Right forelimb (tissue), 1 donor: ENCODE data around the gene ZFPL1.

ENCODE experiments used
- DNase-seq: peaks from one replicate; pipeline ENCODE4 v3.0.0-alpha.2; 2018

Gene ZFPL1

DNA sequence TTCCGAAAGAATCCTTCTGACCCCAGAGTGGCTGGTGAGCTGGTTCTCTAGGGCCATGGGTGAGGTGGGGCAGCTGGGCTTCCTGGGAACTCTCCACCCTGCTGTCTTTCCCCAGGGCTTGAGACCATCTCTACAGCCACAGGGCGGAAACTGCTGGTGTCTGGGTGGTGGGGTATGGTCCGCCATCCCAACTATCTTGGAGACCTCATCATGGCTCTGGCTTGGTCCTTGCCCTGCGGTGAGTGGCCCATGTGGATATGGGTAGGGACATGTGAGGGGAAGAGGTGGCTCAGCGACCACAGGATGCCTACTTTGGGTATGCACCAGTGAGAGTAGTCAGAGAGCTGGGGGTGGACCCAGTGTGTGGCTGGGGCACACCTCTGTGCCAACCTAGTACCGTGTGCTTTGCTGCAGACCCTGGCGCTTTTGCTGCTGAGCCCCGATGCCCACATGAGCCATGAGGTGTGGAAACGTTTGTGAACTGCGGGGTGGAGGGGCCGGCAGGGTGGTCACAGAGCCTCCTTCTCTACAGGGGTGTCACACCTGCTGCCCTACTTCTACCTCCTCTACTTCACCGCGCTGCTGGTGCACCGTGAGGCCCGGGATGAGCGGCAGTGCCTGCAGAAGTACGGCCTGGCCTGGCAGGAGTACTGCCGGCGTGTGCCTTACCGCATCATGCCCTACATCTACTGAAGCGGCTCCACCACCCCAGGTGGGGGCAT is 31.5 kb downstream of the ZFPL1 start:
- no peak for DNase-seq

DNA sequence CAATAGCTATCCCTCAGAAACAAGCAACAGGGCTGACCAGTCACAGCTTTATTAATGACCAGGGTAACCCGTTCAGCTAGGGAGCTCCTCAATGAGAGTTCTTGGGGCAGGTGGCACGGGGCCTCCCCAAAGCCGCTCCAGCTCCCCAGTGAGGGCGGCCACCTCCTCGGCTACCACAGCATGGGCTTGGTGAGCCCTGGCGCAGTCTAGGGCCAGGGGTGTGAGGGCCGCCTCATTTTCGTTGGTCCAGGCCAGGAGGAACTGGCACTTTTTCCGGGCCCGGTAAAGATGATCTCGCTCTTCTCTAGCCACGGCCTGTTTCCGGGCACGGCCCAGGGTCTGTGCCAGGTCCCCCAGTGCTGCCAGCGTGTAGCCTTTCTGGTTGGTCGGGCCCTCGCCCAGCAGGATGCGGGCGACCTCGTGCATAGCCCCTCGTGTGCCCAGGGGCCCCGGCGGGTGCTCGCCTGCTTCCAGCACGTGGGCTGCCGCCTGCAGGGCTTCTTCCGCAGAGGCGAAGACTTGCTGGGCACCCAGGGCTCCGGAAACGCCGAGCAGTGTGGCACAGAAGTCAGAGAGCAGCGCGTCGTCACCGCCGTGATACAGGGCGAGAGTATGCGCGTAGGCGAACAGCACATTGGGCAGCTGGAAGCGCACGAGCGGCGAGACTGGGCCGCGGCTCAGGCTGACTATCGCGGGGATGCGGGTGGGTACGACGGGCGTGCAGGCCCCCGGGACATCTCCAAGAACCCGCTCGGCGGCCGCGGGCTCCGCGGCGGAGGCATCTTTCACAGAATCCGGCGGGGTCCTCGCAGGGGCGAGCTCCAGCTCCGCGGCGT is 32.6 kb downstream of the ZFPL1 start:
- DNase-seq = no peak

DNA sequence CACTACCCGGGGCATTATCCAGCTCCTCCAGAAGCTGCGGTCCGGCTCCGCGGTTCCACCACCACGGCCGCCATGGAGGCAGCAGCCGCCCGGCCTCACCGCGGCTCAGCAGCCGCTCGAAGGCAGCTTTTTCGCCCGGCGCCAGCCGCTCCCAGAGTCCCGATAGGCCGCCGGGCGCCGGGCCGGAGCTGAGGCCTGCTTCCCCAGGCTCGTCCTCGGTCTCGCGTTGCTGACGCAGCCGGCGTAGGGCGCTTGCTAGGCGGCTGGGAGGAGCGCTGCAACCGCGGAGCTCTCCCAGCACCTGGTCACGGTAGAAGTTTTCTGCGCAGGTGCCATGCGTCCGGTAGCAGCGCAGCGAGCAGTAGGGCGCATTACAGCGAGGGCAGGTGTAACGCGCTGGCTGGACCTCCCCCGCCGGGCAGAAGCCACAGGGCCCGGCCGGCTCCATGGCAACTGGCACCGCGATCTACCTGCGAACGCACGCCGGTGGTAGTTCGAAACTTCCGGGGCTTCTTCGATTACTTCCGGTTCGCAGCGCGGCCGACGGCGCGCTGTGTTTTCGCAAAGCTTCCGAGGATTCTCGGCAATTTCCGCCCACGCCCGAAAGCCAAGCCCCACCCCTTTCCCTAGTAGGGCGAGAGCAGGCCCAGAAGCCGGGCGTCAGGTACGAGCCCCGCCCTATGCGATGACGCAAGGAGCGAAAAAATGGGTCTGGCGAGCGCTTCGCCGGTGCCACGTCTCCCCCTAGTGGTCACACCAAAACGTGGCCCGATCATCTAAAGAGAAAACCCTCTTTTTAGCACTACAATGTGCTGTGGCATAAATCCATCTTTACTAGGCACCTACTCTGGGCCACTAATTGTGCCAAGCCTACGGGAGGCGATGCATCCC is 33.4 kb downstream of the ZFPL1 start, which contains the start of gene ZNHIT2:
Gene ZNHIT2 (minus strand): TSS at position 496 of the 891 bp plus-strand sequence. CDS start 48 bp downstream, at position 448.
- peak; percentile 99 for DNase-seq

DNA sequence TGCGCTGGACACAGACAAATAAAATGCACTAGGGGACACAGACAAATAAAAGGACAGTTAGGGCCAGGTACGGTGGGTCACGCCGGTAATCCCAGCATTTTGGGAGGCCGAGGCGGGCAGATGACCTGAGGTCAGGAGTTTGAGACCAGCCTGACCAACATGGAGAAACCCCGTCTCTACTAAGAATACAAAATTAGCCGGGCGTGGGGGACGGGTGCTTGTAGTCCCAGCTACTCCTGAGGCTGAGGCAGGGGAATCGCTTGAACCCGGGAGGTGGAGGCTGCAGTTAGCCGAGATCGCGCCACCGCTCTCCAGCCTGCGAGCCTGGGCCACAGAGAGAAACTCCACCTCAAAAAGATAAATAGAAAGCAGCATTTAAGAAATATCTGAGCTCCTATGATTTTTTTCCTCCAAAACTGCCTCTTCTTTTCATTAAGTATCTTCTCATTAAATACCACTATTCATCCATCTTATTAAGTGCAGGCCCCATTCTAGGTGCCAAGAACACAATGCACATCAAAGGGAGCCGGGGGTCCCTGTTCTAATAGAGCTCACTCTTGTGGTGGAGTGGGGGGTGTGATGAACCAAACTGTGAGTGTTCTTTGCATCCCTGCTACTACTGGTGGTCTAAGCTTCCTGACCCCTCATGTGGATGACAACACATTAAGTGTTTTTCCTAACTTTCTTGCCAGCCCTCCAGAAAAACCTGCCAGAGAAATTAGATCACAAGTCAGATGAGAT is 34.2 kb downstream of the ZFPL1 start:
- DNase-seq = no peak

- DNase-seq = peak; percentile 34
These were observed 35.1 kb downstream of the ZFPL1 start for GRCh38 chr11:65118891-65119669.

DNA sequence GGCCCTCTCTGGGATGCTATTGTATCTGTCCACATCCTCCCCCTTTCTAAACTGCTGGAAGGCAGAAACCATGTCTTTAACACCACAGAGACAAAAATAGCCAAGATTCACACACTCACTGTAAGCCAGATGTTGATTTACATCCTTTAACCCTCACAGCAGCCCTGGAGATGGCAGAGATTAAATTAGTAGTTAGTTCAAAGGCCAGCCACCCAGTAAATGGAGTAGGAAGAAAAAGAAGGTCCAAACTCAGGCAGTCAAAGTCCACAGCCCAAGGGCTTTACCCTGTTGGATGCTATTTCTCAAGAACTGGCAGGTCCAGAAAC is 35.6 kb downstream of the ZFPL1 start:
- DNase-seq = peak; percentile 2

DNA sequence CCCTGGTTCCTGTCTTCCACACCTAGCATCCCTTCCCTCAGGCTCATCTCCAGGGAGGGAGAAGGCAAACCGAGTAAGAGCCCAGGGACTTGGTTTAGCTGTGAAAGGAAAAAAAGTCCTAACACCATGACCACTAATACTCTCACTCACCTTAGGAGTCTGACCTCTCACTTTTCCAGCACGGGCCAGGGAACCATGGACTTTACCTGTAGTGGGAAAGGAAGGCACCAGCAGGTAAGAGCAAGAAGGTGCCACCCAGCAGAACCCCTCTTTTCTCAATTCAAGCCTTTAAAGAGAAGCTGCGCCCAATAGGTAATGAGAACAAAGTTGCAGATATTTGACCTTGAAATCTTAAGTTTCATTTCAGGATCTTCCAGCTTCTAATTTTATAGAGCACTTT is 36.8 kb downstream of the ZFPL1 start:
- no peak for DNase-seq

DNA sequence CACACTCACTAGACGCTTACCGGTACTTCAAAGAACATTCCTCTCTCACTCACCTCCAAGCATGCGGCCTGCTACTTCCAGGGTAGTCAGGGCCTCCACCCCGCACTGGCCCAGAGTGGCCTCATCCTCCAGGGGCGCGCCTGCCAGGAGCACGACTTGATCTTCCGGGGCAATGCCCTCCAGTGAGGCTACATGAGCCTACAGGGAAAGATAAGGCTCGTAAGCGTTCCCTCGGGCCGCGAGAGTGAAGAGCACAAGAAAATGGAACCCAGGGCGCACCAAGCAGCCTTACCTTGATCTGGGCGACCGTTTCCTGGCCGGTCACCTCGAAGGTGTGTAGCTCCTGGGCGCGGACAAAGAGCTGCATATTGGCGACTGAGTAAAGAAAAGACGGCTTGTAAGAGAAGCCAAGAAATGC is 37.4 kb downstream of the ZFPL1 start:
- DNase-seq = no peak

GRCh38 chr11:65121865-65122696 is 38.1 kb downstream of the ZFPL1 start, which contains the start of the genes FAU and MRPL49:
TSS of gene FAU (minus strand) at chr11:65122134. CDS start at chr11:65121813, 321 bp downstream.
TSS of gene MRPL49 (plus strand) at chr11:65122321. CDS start at chr11:65122347, 26 bp downstream.
- DNase-seq = peak; percentile 96

DNA sequence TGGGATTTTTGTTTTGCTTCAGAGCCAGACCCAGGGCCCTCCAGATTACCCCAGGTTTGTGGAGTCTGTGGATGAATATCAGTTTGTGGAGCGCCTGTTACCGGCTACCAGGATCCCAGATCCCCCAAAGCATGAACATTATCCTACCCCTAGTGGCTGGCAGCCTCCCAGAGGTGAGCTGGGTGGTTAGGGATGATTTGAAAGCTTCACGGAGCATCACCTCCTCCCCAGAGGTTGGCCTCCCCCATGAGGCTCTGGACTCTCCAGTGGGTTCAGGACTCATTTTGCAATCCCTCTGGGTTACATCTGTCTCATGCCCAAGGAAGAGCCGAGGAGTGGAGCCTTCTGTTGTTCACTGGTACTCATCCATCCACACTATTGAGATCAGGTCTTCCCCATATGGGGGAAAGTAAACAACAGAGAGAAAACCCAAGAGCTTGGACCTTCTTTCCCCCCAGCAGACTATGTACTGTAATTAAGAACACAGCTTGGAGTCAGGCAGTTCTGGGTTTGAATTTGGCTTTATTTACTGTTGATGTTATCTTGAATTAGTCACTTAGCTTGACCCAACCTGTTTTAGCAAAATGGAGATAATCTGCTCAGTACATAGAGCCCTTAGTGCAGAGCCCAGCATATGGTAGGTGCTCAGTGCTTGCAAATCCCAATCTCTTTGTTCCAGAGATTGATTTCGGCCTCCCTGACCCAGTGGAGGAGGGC is 40.6 kb downstream of the ZFPL1 start:
- DNase-seq = no peak

DNA sequence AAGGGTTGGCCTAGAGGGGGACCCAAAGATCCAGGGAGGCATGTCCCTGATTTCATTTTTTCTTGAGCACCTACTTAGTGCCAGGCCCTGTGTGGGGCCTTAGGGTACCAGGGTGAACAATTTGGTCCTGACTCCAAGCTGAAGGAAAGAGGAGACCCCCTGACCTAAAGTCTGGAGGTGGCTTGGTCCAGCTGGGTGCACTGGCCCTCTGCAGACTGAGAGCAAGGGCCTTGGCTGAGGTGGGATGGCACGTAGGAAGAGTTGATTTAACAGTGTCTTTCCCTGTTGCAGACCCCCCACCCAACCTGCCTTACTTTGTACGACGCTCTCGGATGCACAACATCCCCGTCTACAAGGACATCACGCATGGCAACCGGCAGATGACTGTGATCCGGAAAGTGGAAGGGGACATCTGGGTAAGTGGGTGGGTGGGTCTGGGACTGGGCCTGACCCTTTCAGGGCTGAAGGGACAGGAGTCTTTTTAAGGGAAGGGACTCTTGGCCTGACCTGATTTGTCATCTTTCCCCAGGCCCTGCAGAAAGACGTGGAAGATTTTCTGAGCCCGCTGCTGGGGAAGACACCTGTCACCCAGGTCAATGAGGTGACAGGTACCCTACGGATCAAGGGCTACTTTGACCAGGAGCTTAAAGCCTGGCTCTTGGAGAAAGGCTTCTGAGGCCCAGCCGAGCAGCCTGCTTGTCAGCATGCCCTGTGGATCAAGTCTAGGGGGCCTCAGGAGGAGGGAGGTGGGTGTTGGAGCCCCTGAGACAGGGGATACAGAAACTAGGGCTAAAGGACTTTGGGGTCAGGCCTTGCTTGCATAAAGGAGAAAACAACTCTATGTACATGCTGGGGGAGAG is 41.4 kb downstream of the ZFPL1 start:
- DNase-seq = no peak

GRCh38 chr11:65126624-65127274 is 42.7 kb downstream of the ZFPL1 start:
- DNase-seq = no peak

DNA sequence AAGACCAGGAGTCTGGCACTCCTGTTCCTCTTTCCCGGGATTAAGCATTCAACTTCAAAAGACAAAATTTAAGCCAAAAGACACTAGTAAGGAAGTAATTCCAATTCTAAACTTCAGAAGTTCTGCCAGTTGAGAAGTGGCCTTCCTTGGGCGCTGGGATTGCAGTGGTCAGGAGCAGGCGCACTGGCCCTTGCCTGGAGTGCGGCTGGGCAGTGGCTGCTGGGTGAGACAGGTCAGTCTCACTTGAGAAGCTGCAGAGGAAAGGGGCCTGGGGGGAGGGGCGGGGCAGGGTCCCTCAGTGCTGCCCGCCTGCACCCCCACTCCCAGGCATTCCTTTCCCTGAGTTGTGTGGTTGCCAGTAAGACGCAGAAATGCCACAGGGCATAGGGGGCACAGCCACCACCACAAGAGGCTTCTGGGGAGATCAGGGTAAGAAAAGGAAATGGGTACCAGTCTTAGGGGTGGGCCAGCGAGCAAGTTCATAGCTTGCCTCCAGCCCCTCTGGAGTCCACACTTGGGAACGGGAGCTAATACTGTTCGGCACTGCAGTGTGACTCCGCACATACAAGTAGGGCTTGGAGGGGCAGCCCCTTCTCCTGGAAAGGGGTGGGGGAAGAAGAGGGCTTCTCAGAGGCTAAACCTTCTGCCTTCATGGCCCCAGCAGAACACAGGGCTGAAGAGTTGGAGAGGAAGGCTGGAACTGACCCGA is 43.6 kb downstream of the ZFPL1 start:
- DNase-seq = no peak

GRCh38 chr11:65128182-65129145 is 44.4 kb downstream of the ZFPL1 start:
- no peak for DNase-seq

DNA sequence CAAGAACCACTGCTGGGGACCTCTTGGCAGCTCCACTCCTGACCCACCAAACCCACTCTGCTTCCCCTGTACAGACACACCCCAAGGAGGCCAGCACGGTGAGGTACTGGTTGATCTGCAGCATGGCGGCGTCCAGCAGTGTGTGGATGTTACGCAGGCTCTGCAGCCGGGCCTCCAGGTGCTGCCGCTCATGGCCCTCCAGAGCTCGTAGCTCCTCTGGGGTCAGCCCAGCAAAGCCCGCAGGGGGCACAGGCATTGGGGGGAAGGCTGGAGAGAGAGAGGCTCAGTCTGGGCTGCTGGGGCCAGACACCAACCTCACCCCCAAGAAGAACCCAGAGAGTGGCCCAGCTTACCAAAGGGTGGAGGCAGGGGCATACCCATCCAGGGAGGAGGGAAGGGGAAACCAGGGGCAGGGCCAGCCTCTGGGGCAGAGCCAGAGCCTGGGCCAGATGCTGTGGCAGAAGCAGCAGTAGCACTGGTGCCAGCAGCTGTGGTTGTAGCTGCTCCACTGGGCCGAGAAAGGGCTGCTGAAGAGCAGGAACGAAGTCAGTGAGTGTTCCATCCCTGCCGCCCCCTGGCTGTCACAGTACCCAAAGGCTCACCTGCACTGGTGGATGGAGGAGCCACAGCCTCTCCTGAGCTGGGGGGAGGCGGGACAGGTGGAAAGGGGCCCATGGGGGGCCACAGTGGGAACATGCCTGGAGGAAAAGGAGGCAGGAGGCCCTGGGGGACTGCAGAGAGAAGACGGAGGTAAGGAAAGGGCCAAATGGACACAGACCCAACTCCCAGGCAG is 45.8 kb downstream of the ZFPL1 start:
- no peak for DNase-seq
